DLD1 (cell line): ENCODE measurements around the gene SEMA5A.

Experiments used
- in situ Hi-C: cut with HindIII; loops from 2 replicates; pipeline ENCODE4 v1.10.0; 2017; ENCODE audit warnings: low sequenced_read_pairs

Gene SEMA5A

DNA sequence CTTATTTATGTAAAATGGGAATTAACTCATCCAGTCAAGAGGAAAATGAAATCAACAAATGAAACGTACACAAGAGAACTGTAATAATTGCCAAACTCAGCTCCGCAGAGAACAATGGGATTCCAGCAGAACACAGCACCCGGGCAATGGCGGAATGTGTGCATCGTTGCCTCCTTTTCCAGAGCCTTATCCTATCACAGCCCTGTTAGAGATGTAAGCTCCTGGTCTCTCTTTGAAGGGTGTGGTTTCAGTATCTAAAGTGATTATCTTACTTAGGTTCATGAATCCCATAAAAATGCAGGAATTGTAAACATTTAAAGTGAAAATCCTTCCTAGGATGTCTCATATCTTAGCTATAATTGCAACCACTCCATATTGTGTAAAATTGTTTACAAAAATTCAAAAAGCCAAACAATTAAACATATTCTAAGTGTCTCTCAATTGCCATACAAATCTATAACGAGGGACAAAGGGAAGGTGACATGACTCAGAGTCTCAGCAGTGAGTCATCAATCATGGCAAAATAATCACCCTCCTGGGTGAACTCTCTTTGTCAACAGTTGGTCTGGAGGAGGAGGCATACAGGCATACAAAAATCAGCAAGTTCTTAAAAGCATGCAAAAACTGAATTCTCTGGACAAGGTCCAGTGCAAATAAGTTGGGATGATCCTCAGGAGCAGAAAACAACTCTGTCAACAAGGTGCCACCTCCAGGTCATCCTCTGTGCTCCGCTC is 22.6 kb downstream of the SEMA5A start:
- in situ Hi-C loops, result no loop called here

DNA sequence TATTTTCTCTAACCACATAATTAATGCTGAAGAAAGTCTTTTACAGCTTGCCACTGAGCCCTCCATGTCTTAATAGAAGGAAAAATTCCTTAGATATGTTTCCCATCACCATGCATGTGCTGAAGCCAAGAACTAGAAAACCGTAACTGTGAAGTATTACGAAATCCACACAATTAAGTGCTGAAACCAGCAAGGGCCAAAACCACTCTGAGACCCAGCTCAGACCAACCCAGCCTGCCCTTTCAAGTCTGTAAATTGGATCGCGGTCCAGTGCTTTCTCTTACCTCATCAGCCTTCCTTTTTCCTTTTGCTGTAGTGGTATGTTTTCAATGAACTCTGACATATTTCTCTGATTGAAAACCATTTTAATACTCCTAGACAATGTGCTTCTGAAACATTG is 26.3 kb downstream of the SEMA5A start:
- in situ Hi-C loops, result no loop called here

DNA sequence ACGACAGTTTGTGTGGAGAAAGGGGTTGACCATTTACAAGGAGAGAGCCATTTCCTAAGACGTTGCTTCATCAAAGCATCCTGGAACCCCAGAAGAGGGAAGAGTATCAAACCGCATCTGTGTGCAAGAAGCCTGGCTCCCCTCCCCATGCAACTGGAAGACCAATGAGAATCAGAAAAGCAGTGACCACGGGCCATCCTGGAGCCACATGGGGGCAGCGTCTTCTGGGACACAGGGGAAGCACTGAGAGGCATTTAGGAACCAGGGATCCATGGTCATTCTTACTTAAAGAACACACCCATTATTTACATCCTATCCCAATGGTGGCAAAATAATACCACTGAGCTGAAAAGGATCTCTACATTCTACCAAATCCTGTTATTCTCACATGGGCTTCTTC is 29.3 kb downstream of the SEMA5A start:
- in situ Hi-C loops, result no loop called here

DNA sequence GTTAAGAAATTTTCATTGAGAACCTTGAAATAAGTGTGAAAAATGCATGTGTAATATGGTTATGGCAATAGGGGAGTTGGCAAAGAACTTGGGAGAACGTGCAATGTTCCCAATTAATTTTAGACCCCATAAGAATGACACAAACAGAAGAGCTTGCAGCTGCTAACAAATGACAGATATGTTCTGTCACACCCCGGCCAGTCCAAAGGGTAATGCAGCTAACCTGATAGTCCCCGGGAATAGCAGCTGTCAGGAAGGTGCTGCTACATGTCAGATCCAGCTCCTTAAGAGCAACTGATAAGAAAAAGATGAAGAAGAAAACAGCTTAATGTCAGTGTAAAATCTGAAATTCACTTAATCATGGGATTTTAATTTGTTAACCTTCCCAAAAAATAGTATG is 30.4 kb downstream of the SEMA5A start:
- in situ Hi-C loops, result no loop called here

DNA sequence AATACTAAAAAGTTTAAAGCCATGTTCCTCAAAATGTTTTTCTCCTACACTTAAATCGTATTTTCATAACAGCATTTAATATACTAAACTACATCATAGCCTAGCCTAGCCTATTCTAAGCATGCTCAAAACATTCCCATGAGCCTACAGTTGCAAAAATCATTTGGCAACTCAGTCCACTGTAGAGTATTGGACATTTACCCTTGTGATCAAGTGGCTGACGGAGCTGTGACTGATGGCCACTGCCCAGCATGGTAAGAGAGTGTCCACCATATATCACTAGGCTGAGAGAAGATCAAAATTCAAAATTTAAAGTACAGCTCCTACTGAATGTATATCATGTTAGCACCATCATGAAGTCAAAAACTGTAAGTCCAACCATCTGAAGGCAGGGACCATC is 30.9 kb downstream of the SEMA5A start:
- in situ Hi-C loops, result no loop called here

DNA sequence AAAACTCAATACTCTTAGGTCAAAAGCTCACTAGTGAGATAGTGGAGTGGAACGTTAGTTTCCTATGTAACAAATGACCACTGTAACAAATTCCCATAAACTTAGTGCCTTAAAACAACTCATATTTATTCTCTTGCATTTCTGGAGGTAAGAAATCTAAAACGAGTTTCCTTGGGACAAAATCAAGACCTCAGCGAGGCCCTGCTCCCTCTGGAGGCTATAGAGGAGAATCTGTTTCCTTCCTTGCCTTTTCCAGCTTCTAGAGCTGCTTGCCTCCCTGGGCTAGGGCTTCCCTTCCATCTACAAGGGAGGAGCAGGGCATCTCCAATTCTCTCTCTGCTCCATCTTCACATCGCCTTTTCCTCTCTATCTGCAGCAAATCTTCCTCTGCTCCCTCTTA is 32.0 kb downstream of the SEMA5A start:
- in situ Hi-C loops, result no loop called here

DNA sequence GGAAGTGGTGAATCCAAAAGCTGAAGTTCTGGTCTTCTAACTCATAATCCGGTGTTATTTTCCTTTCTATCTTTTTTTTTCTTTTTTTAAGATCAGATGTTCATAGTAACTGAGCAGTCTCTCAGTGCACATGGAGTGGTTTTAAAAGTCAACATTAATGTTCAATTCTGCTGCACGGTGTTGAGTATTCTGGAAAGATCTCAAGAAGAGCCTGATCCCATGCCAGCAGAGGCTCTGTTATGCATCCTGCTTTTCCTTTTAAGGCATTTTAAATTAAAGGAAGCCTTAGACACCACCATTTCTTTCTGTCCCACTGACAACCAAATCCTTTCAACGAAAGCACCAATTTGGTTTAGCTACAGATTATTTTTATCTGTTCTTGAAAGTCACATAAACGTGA is 33.4 kb downstream of the SEMA5A start:
- in situ Hi-C loops, result no loop called here

DNA sequence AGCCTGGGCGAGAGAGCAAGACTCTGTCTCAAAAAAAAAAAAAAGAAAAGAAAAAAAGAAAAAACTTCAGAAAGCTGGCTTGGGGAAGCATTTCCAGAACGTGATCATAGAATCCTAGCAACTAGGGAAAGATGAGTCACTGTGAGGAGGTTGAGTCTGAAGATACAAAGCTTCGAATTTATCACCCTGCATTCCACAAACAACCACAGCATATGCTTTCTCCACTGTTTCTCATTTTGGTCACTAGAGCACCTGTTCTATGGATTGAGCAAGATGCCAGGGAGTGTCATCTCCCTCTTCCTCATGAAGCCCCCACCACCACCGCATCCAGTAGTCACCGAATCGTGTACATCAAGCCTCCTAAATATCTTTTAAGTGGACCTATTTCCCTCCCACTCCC is 37.9 kb downstream of the SEMA5A start:
- in situ Hi-C loops, result no loop called here

DNA sequence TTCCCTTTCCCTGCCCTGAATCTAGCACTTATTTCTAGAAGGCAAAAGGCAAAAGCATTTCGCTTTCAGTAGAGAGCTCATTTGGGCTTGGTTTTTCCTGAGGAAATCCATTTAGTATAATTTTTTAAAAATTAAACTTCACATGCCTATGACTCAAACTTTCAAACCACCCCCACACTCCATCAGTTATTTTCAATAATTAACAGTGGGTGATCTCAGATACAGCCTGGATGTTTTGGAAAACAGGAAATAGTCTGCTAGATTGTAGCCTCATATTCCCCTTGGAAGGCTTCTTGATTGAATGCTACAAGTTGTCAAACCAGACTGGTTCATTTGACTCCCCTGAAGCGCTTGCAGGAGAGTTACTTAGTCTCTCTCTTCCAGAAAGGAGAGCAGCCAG is 40.6 kb downstream of the SEMA5A start:
- in situ Hi-C loops, result no loop called here

DNA sequence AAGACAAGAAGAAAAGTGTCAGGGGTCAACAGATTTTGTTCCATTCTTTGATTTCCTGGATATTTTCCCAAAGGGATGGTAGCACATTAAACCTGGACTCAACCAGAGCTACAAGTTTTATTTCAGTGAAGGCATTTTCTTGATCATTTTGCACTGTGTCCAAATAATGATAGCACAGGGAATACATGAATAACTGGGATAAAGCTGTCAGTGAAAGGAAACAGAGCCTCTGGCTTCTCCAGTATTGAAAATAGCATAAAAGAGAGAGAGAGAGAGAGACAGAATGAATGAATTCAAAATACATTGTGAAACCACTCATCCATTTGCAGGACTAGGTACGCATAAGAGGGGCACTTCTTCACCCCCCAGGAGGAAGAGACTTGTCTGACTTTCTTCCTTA is 43.0 kb downstream of the SEMA5A start:
- in situ Hi-C loops, result no loop called here

DNA sequence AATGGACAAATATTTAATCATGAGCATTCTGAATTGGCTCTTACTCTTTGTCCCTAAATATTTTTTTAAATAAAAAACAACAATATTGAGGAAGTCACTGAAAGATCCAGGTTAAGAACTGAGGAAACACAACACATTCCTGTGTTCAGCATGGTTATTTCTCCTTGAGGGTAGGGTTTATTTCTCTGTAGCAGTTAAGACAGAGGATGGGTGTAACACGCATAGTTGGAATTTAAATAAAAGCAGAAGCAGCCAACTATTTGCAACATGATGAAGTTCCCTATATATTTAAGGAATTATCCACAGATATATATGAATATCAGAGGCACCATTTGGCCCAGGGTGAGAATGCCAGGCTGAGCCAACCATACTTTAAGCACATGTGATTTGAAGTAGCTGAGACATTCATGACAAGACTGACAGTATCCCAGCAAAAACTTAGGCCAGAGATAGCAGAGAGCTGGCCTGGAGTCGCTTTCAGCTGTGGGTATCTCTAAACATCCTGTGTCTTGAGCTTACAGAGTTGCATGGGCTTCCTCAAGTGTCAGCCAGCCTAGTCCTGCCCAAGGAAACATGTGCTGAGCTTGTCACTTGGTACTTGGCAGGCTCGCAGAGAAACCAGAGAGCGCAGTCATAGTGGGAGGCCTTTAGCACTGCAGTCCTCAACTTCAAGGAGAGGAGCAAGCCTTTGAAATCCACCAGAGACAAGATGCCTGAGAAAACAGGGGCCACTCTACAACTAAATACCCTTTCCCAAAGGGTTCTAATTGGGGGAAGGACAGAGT is 43.6 kb downstream of the SEMA5A start:
- in situ Hi-C loops, result no loop called here

DNA sequence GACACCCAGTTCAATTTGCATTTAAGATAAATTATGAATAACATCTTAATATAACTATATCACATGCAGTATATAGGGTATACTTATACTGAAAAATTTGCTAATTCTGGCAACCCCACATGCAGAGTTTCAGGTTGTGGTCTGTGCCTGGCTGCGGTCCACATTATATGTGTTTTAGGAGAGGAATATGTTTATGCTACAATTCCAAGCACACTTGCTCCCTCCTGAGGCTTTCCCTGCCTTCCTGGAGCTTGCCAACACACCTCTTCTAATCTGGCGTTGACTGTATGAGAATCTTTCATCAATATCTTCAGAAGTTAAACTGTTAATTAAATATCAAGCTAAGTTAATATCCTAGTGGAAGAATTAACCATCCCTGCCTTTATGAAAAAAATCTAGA is 45.2 kb downstream of the SEMA5A start:
- in situ Hi-C loops, result no loop called here

DNA sequence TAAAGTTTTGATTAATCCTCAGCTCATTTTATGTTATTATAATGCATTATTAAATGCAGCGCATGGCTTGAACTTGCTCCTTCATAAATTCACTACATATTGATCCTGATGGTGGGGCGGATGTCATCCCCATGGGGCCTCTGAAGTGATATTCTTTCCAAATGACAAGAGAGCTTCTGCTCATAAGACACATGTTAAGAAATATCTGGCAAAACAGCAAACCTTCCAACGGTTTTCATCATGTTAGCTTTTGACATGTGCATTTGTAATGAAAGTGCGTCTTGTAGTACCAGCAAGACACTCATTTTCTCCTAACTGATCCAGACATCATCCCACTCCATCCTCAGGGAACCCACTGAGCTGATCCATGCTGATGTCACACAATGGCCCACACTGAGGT is 45.7 kb downstream of the SEMA5A start:
- in situ Hi-C loops, result no loop called here

DNA sequence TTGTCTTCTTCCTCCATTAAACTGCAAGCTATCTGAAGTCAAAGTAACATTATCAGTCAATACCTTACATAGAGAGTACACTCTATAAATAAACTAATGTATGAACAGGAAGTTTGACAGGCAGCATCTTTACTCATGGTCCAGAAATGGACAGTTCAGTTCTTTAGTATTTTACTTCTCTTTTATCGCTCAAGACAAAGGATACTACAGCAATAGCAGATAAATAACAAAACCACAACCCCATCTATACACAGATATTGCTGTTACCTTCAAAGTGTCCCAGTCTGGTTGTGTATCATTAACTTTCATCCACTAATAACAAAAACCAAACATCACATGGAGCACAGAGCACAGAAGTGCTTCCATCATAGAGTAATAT is 46.4 kb downstream of the SEMA5A start:
- in situ Hi-C loops, result no loop called here

DNA sequence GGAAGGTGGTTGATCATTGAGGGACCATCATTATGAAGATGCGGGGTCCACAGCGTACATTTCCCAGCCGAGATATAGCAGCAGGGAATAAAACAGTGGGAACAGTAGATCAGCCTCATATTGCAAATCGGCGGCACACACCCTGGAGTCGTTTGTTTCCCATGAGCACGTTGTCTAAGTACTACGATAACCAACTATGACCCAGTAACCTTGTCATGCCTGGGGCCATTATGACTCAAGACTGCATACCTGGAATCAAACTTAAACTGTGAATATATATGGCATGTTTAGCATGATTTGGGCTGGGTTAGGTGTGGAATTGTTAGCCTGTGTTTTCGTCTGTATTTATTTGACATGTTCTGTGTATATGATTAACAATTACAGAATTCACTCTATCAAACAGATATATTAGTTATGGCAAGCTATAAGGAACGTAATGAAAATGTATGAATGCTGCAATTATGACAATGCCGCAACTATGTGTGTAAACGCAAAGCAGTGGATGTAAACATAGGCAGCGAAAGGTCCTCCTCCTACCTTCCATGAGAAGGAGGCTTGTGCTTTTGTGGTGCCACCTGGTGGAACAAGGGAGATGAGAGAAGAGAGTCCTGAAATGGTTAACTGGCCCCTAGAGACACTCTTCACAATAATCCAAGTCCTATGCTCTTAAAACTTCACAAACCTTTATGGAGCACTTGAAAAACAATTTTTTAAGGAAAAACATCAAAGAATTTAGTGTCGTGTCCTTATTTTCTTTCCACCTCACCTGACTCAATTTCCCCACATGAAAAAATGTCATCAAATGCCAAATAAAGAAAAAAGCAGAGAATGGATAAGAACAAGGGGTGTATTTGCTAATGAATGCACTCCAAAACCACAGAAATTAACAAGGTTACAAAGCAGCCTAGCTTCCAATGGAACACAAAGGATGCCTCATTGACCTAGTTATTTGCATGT is 47.1 kb downstream of the SEMA5A start:
- in situ Hi-C loops, result no loop called here

DNA sequence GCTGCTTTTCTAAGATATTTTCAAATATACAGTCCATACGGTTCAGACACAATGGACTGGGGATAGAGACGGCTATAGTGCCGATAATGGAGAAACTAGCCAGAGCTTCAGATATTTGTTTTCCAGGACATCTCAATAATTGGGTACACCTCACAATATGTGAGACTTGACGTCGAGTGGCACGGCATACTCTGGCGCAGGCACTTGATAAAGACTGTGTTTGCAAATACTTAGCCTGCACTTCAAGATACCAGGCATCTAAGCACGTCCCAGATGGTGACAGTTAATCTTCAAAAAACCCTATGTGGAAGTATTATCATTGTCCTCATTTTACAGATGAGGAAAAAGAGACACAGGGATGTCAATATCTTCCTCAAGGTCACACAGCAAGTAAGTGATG is 48.5 kb downstream of the SEMA5A start:
- in situ Hi-C loops, result no loop called here

DNA sequence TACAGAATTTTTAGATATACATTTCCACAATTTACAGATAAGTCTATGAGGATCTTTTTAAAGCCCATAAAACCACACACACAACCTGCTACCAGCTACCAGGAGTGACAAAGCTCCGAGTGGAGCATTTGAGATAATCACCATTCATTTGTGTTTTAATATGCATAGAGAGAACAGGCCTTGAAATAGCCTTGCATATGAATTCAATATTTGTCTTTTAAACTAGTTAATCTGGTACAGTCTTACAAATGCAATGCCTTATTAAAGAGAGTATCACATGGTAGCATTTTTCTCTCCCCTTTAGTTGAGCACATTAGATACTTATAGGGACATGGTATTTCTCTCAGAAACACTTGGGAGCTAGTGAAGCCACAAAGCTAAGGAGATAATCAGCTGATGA is 49.1 kb downstream of the SEMA5A start:
- in situ Hi-C loops, result no loop called here

DNA sequence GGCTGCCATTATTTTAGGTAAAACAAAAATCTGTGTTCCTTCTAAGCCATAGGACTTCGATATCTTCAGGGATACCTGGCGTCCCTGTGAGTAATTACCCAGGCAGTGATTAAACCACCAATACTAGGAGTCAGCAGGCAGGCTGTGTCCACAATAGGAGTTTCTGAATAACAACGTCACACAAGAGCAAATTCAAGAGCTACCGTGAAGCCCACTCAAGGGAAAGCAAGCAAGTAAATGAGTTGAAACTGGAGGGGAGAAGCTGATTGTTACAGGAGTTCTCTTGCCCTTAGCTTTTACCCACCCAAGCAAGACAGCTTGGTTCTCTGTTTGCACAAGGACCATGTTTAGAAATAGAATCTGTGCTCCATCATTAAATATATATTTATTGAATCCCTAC is 50.8 kb downstream of the SEMA5A start:
- in situ Hi-C loops, result no loop called here

DNA sequence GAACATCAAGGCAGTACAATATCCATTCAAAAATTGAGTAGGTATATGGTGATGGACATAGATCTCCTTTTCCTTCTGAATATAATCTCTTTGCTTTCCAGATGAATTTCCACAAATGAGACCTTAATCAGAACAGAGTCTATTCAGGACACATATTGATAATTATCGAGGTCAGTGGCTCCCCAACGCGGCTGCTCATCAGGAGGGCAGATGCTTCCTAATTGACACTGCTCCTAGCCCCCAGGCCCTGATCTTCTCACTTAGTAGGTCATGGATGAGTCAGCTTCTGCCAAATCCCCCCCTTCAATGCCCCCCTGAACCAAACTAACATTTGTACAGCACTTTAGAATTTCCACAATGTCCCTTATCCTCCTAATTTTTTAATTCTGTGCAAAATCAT is 51.6 kb downstream of the SEMA5A start:
- in situ Hi-C loops, result no loop called here

DNA sequence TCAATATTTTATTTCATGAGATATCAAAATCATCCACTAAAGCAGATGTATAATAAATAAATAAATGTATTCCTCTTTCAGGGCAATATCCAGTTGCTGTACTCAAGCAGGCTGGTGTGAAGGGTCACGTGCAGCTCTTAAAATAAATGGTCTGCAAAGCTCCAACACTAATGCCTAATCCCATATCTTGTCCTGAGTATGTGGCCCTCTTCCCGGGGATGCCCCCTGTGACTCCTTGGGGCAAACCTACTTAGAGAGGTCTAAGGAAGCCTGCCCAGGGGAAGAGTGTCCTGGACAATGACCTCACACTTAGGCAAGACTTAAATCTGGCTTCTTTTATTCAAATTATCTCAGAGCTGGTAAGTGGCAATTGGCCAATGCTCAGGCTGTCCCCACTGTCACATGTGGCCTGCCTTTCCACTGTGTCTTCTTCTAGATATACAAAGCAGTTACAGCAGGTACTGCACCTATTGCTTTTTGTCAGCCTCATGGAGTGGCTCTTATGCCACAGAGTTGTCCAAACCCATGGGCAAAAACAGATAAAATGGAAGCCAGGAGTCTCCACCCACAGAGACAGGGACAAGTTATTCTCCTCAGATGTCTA is 55.3 kb downstream of the SEMA5A start:
- in situ Hi-C loops, result no loop called here

DNA sequence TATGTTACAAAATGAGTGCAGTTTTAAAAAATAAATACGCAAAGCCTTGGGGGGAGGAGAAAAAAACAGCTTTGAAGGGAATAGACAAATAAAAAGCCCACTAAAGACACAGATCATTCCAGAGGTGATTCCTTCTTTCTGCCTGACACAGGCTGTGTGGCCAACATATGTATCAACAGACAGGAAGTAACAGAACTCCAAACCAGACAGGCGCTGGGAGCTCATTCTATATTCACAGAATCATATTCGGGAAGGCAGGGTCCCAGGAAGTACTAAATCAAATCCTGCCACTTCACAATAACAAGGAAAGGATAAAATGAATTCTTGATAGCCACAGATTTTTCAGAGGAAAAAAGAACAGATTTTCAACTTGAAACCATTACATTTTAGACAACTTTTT is 62.1 kb downstream of the SEMA5A start:
- in situ Hi-C loops, result no loop called here
